ENCODE results near the gene KIAA0825.

DNA sequence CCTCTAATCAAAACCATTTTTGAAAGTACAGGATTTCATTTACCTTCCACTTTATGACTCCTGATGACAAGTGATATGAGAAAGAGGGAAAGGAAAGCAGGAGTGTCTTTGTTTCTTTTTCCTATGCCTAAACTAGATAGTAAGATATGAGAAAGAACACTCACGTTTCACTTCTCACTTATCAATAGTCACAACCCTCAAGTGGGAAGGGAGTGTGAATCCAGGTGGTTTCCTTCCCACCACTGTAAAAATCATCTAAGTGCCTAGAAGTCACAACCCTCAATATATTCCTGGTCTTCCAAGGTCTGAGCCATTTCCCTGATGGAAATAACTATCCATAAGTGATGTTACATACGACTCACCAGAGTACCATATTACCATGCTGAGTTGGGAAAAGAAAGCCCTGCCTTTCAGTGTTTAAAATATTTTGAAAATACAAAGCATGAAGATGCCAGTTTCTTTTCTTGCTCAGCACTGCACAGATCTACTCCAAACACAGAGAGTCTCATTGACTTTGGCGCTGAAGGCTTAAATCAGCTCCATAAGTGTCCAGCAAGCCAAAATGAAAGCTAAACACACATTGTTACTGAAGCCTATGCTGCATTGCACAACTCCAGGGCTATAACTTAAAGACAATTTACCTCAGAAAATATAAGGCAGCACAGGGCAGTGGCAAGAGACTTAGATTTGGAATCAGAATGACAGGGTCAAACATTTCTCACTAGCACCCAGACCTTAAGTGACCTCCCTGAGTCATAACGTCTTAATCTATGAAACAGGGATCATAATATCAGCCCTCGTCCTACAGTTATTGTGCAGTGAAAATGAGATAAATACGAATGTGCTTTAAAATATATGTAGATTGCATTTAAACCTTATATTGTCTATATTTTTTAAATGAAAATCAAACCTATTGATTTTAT is 301.2 kb downstream of the KIAA0825 start:
- TF ChIP-seq, protein P1, sequence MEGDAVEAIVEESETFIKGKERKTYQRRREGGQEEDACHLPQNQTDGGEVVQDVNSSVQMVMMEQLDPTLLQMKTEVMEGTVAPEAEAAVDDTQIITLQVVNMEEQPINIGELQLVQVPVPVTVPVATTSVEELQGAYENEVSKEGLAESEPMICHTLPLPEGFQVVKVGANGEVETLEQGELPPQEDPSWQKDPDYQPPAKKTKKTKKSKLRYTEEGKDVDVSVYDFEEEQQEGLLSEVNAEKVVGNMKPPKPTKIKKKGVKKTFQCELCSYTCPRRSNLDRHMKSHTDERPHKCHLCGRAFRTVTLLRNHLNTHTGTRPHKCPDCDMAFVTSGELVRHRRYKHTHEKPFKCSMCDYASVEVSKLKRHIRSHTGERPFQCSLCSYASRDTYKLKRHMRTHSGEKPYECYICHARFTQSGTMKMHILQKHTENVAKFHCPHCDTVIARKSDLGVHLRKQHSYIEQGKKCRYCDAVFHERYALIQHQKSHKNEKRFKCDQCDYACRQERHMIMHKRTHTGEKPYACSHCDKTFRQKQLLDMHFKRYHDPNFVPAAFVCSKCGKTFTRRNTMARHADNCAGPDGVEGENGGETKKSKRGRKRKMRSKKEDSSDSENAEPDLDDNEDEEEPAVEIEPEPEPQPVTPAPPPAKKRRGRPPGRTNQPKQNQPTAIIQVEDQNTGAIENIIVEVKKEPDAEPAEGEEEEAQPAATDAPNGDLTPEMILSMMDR (IDR thresholded peaks at IDR 0.05; ENCODE audit: low read depth, low read length, poor library complexity, severe bottlenecking): no peak
- TF ChIP-seq EZH2phosphoT487 (IDR thresholded peaks at IDR 0.05; ENCODE audit: borderline replicate concordance, low read length): no peak
